Measurements from ENCODE around the gene USP1.

DNA sequence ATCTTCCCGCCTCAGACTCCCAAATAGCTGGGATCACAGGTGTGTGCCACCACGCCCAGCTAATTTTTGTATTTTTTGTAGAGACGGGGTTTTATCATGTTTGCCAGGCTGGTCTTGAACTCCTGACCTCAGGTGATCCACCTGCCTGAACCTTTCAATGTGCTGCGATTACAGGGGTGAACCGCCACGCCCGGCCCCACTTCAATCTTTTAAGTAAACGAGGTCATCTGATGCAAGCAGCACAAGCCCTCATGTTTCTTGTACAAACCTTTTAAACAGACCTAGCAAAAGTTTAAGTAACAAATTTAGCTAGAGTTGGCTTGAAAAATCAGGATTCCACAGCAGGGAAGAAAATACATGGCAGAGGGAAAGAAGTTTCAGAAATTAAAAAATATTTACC, 21.2 kb upstream of the USP1 start:
- TF ChIP-seq, protein P1, sequence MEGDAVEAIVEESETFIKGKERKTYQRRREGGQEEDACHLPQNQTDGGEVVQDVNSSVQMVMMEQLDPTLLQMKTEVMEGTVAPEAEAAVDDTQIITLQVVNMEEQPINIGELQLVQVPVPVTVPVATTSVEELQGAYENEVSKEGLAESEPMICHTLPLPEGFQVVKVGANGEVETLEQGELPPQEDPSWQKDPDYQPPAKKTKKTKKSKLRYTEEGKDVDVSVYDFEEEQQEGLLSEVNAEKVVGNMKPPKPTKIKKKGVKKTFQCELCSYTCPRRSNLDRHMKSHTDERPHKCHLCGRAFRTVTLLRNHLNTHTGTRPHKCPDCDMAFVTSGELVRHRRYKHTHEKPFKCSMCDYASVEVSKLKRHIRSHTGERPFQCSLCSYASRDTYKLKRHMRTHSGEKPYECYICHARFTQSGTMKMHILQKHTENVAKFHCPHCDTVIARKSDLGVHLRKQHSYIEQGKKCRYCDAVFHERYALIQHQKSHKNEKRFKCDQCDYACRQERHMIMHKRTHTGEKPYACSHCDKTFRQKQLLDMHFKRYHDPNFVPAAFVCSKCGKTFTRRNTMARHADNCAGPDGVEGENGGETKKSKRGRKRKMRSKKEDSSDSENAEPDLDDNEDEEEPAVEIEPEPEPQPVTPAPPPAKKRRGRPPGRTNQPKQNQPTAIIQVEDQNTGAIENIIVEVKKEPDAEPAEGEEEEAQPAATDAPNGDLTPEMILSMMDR (IDR thresholded peaks at IDR 0.05 in 4 of 5, conservative IDR thresholded peaks at IDR 0.05 in 1 of 5): no peak
- no peak for TF ChIP-seq POLR2A (IDR thresholded peaks at IDR 0.05)

Measured in gastrocnemius medialis (tissue), 4 donors.